KMS-11 (cell line): ENCODE data around the gene KIAA1328.
A peak's percentile ranks its signal among the peaks of the same experiment; 100 is the strongest.

Experiments
- H2AFZ ChIP-seq: fragments of 200-600 bp; sonication (generic); 2 replicates; pipeline ENCODE4 v1.6.1; 2016; ENCODE audit warnings: antibody characterized with exemption, mixed run types, low read depth
- H3K27ac ChIP-seq: fragments of 200-600 bp; sonication (generic); 2 replicates; pipeline ENCODE4 v1.6.1; 2016; ENCODE audit warnings: mild to moderate bottlenecking, mixed run types
- H3K27me3 ChIP-seq: fragments of 200-600 bp; sonication (generic); 2 replicates; pipeline ENCODE4 v1.6.1; 2017; ENCODE audit warnings: mild to moderate bottlenecking, low read depth, mixed run types, moderate library complexity; ENCODE audit not compliant: insufficient read depth
- H3K36me3 ChIP-seq: fragments of 200-600 bp; sonication (generic); 2 replicates; pipeline ENCODE4 v1.6.1; 2017; ENCODE audit warnings: mild to moderate bottlenecking, mixed run types; ENCODE audit not compliant: insufficient read depth
- H3K4me1 ChIP-seq: fragments of 200-600 bp; sonication (generic); 2 replicates; pipeline ENCODE4 v1.6.1; 2016; ENCODE audit warnings: mild to moderate bottlenecking, low read depth, mixed run types; ENCODE audit not compliant: poor library complexity, severe bottlenecking
- H3K4me2 ChIP-seq: fragments of 200-600 bp; sonication (generic); 2 replicates; pipeline ENCODE4 v1.7.0; 2016; ENCODE audit warnings: mild to moderate bottlenecking, mixed run types
- H3K4me3 ChIP-seq: fragments of 200-600 bp; sonication (generic); IDR thresholded peaks from 2 replicates; pipeline ENCODE4 v1.6.1; 2017; ENCODE audit warnings: low read depth, low read length, mixed read lengths; ENCODE audit not compliant: insufficient read depth
- H3K79me2 ChIP-seq: fragments of 200-600 bp; sonication (generic); 2 replicates; pipeline ENCODE4 v1.6.1; 2016; ENCODE audit warnings: low read depth, mixed run types; ENCODE audit not compliant: insufficient read depth
- H3K9ac ChIP-seq: fragments of 200-600 bp; sonication (generic); 2 replicates; pipeline ENCODE4 v1.6.1; 2016; ENCODE audit warnings: mild to moderate bottlenecking, mixed run types
- H4K20me1 ChIP-seq: fragments of 200-600 bp; sonication (generic); 2 replicates; pipeline ENCODE4 v1.6.1; 2016; ENCODE audit warnings: mild to moderate bottlenecking, mixed run types; ENCODE audit not compliant: insufficient read depth
- TF ChIP-seq, protein P1 (sequence below): fragments of 200-600 bp; sonication (generic); conservative IDR thresholded peaks from 2 replicates; pipeline ENCODE4 v1.6.1; 2017; ENCODE audit warnings: low read depth, mild to moderate bottlenecking, antibody characterized with exemption, low read length, moderate library complexity, mixed read lengths

Gene KIAA1328

GRCh38 chr18:37252854-37253393 lies 424.0 kb downstream of the KIAA1328 start:
- H4K20me1 ChIP-seq, result no peaks in the 10 kb centered on the region
- peak overlapping the region; percentile 50; the same call in 1 of the 2 replicates for H2AFZ ChIP-seq
- no peak overlapping the region for H3K4me3 ChIP-seq
- H3K79me2 ChIP-seq, result no peaks in the 10 kb centered on the region
- H3K27ac ChIP-seq, result no peak overlapping the region
- TF ChIP-seq, protein P1, sequence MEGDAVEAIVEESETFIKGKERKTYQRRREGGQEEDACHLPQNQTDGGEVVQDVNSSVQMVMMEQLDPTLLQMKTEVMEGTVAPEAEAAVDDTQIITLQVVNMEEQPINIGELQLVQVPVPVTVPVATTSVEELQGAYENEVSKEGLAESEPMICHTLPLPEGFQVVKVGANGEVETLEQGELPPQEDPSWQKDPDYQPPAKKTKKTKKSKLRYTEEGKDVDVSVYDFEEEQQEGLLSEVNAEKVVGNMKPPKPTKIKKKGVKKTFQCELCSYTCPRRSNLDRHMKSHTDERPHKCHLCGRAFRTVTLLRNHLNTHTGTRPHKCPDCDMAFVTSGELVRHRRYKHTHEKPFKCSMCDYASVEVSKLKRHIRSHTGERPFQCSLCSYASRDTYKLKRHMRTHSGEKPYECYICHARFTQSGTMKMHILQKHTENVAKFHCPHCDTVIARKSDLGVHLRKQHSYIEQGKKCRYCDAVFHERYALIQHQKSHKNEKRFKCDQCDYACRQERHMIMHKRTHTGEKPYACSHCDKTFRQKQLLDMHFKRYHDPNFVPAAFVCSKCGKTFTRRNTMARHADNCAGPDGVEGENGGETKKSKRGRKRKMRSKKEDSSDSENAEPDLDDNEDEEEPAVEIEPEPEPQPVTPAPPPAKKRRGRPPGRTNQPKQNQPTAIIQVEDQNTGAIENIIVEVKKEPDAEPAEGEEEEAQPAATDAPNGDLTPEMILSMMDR, result no peak
- H3K9ac ChIP-seq, result peak overlapping the region; percentile 34; the same call in 1 of the 2 replicates
- no peaks in the 10 kb centered on the region for H3K4me1 ChIP-seq
- H3K27me3 ChIP-seq, result no peaks in the 10 kb centered on the region
- H3K4me2 ChIP-seq, result peak overlapping the region; percentile 32; the same call in 1 of the 2 replicates
- no peaks in the 10 kb centered on the region for H3K36me3 ChIP-seq

DNA sequence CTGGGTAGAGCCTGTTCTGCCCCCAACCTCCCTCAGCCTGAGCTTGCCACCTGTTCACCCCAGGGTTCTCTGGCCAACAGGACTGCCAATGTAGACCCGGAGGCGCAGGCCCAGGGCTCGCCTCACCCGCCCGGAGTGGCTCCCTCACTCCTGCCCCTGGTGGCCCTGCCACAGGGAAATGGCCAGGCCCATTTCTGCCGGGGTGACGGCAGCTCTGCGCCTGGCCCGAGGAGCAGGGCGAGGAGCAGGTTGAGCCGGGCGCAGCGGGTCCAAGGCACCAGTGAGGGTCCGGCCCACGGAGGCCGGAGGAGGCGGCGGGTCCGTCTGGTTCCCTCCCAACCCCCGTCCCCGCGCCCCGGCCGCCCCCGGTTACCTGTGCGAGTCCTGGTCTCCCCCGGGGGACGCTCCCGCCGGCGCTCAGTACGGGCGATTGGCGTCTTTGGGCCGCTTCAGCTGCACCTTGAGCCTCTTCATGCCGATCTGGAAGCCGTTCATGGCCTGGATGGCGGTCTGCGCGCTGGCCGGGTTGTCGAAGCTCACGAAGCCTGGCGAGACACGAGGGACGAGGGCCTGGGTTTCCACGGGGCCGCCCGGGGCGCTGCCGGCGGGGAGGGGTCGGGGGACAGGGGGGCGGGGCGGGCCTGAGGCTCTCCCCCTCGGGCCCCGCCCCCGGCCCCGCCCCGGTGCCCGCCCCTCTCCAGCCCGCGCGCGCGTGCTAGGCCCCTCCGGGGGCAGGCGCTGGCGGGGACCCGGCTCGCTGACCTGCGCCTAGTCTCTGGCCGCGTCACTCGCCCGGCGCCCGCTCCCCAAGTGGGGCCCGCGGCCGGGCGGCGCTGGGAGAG lies 424.7 kb downstream of the KIAA1328 start:
- TF ChIP-seq, protein P1, result no peak
- Histone ChIP-seq H3K36me3 (no peaks in the 10 kb centered on the region), H3K4me2 (peak overlapping the region; percentile 32; the same call in 1 of the 2 replicates), H3K9ac (peak overlapping the region; percentile 34; the same call in 1 of the 2 replicates), H4K20me1 (no peaks in the 10 kb centered on the region), H3K79me2 (no peaks in the 10 kb centered on the region), H3K27ac (no peak overlapping the region), H3K4me3 (no peak overlapping the region), H3K27me3 (no peaks in the 10 kb centered on the region), H3K4me1 (no peaks in the 10 kb centered on the region), H2AFZ (peak overlapping the region; percentile 50; the same call in 1 of the 2 replicates)

DNA sequence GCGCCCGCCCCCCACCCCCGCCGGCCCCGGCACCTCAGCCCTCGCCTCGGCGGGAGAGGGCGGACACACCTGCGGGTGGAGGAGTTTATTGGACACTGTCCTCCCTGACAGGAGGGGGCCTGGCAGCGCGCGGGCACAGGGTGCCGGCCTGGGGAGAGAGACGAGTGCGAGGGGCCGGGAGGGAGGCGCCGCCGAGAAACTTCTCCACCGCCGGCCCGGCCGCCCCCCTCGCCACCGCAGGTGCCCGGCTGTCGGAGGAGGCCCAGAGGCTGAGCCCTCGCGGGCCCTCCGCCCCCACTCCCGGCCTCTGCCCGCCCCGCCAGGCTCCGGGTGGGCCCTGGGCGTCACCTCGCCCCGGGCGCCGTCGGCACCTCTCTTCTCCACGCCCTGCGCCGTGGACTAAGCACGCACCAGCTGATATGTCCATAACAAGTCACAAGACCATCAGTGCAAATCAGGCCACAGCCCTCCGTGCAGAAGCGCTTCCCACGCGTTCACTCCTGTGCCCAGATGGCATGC lies 425.4 kb downstream of the KIAA1328 start:
- TF ChIP-seq, protein P1, result no peak
- peak overlapping the region; percentile 34; the same call in 1 of the 2 replicates for H2AFZ ChIP-seq
- no peaks in the 10 kb centered on the region for H4K20me1 ChIP-seq
- no peaks in the 10 kb centered on the region for H3K79me2 ChIP-seq
- H3K27me3 ChIP-seq, result no peaks in the 10 kb centered on the region
- no peak overlapping the region for H3K4me3 ChIP-seq
- no peaks in the 10 kb centered on the region for H3K4me1 ChIP-seq
- peak overlapping the region; percentile 9; the same call in 1 of the 2 replicates for H3K4me2 ChIP-seq
- H3K9ac ChIP-seq, result no peak overlapping the region
- no peaks in the 10 kb centered on the region for H3K36me3 ChIP-seq
- H3K27ac ChIP-seq, result no peak overlapping the region

- Histone ChIP-seq H3K4me1 (no peaks in the 10 kb centered on the region), H3K79me2 (no peaks in the 10 kb centered on the region), H3K27ac (no peak overlapping the region), H4K20me1 (no peaks in the 10 kb centered on the region), H3K4me3 (no peak overlapping the region), H2AFZ (peak overlapping the region; percentile 34; the same call in 1 of the 2 replicates), H3K9ac (no peak overlapping the region), H3K36me3 (no peaks in the 10 kb centered on the region), H3K27me3 (no peaks in the 10 kb centered on the region), H3K4me2 (no peak overlapping the region)
- TF ChIP-seq, protein P1, result no peak
Measured at GRCh38 chr18:37254973-37255372, 426.0 kb downstream of the KIAA1328 start.
